MM.1S (cell line): ENCODE measurements around the gene TRMT61A.
A peak's percentile ranks its signal among the peaks of the same experiment; 100 is the strongest.

ENCODE experiments used
- DNase-seq: peaks from one replicate; pipeline ENCODE4 v3.0.0-alpha.2; 2015
- H2AFZ ChIP-seq: fragments of 300-600 bp; sonication (generic); 2 replicates; pipeline ENCODE4 v1.6.0; 2016; ENCODE audit warnings: antibody characterized with exemption, low read length
- H3F3A ChIP-seq: fragments of 300-600 bp; sonication (generic); 2 replicates; pipeline ENCODE4 v1.6.1; 2016; ENCODE audit warnings: mild to moderate bottlenecking, antibody characterized with exemption, low read length, moderate library complexity, mixed read lengths; ENCODE audit not compliant: insufficient read depth
- H3K27ac ChIP-seq: fragments of 300-600 bp; sonication (generic); 2 replicates; pipeline ENCODE4 v1.5.1; 2016; ENCODE audit warnings: mild to moderate bottlenecking, low read length
- H3K27me3 ChIP-seq: fragments of 300-600 bp; sonication (generic); replicated peaks from 2 replicates; pipeline ENCODE4 v1.6.0; 2016; ENCODE audit warnings: low read length; ENCODE audit not compliant: insufficient read depth
- H3K36me3 ChIP-seq: fragments of 300-600 bp; sonication (generic); replicated peaks from 2 replicates; pipeline ENCODE4 v1.6.1; 2016; ENCODE audit warnings: mild to moderate bottlenecking, low read length, mixed read lengths; ENCODE audit not compliant: insufficient read depth
- H3K4me1 ChIP-seq: fragments of 300-600 bp; sonication (generic); 2 replicates; pipeline ENCODE4 v1.6.1; 2016; ENCODE audit warnings: low read length, mixed read lengths
- H3K4me2 ChIP-seq: fragments of 300-600 bp; sonication (generic); 2 replicates; pipeline ENCODE4 v1.6.0; 2016; ENCODE audit warnings: low read depth, low read length
- H3K4me3 ChIP-seq: fragments of 300-600 bp; sonication (generic); 2 replicates; pipeline ENCODE4 v1.5.1; 2016; ENCODE audit warnings: low read length, mixed read lengths
- H3K79me2 ChIP-seq: fragments of 300-600 bp; sonication (generic); 2 replicates; pipeline ENCODE4 v1.6.1; 2016; ENCODE audit warnings: mixed run types, low read length, mixed read lengths
- H3K9ac ChIP-seq: fragments of 300-600 bp; sonication (generic); 2 replicates; pipeline ENCODE4 v1.6.1; 2016; ENCODE audit warnings: low read length, mixed read lengths
- H3K9me2 ChIP-seq: fragments of 300-600 bp; sonication (generic); replicated peaks from 2 replicates; pipeline ENCODE4 v1.6.1; 2016; ENCODE audit warnings: mild to moderate bottlenecking, low read length, mixed read lengths; ENCODE audit not compliant: insufficient read depth
- H3K9me3 ChIP-seq: fragments of 300-600 bp; sonication (generic); replicated peaks from 2 replicates; pipeline ENCODE4 v1.6.1; 2016; ENCODE audit warnings: mild to moderate bottlenecking, low read length, mixed read lengths; ENCODE audit not compliant: insufficient read depth
- H4K20me1 ChIP-seq: fragments of 300-600 bp; sonication (generic); 2 replicates; pipeline ENCODE4 v1.6.1; 2016; ENCODE audit warnings: mild to moderate bottlenecking, low read length, moderate library complexity, mixed read lengths; ENCODE audit not compliant: insufficient read depth
- EZH2 ChIP-seq: fragments of 300-600 bp; sonication (generic); optimal IDR thresholded peaks from 2 replicates; pipeline ENCODE3; 2017; ENCODE audit warnings: low read depth, mild to moderate bottlenecking, antibody characterized with exemption, low read length, mixed read lengths
- EZH2phosphoT487 ChIP-seq: fragments of 300-600 bp; sonication (generic); IDR thresholded peaks from 2 replicates; pipeline ENCODE4 v1.6.1; 2018; ENCODE audit warnings: antibody characterized with exemption, low read length
- TF ChIP-seq, protein P1 (sequence below): fragments of 300-600 bp; sonication (generic); IDR thresholded peaks from 2 replicates; pipeline ENCODE4 v1.5.1; 2016; ENCODE audit warnings: antibody characterized with exemption, low read length, mixed read lengths

The TRMT61A gene

GRCh38 chr14:103545219-103545914 is 16.4 kb downstream of the TRMT61A start:
- H3F3A ChIP-seq: no peaks in the 10 kb centered on the region
- no peaks in the 10 kb centered on the region for H3K79me2 ChIP-seq
- DNase-seq: no peak
- no peaks in the 10 kb centered on the region for H4K20me1 ChIP-seq
- H3K27me3 ChIP-seq: no peaks in the 10 kb centered on the region
- H3K4me2 ChIP-seq: no peak overlapping the region
- H3K9me2 ChIP-seq: no peaks in the 10 kb centered on the region
- H3K4me3 ChIP-seq: no peak overlapping the region
- H3K36me3 ChIP-seq: no peaks in the 10 kb centered on the region
- no peak overlapping the region for H3K27ac ChIP-seq
- H2AFZ ChIP-seq: no peak overlapping the region
- H3K9me3 ChIP-seq: no peaks in the 10 kb centered on the region
- H3K4me1 ChIP-seq: no peaks in the 10 kb centered on the region
- TF ChIP-seq EZH2 (no peak), EZH2phosphoT487 (no peak)
- TF ChIP-seq, protein P1, sequence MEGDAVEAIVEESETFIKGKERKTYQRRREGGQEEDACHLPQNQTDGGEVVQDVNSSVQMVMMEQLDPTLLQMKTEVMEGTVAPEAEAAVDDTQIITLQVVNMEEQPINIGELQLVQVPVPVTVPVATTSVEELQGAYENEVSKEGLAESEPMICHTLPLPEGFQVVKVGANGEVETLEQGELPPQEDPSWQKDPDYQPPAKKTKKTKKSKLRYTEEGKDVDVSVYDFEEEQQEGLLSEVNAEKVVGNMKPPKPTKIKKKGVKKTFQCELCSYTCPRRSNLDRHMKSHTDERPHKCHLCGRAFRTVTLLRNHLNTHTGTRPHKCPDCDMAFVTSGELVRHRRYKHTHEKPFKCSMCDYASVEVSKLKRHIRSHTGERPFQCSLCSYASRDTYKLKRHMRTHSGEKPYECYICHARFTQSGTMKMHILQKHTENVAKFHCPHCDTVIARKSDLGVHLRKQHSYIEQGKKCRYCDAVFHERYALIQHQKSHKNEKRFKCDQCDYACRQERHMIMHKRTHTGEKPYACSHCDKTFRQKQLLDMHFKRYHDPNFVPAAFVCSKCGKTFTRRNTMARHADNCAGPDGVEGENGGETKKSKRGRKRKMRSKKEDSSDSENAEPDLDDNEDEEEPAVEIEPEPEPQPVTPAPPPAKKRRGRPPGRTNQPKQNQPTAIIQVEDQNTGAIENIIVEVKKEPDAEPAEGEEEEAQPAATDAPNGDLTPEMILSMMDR: no peak
- no peak overlapping the region for H3K9ac ChIP-seq

- TF ChIP-seq, protein P1: no peak
- TF ChIP-seq EZH2: no peak
- TF ChIP-seq EZH2phosphoT487: no peak
- Histone ChIP-seq H3K27me3 (no peaks in the 10 kb centered on the region), H3K4me1 (no peaks in the 10 kb centered on the region), H3K4me2 (no peak overlapping the region), H4K20me1 (no peaks in the 10 kb centered on the region), H3K27ac (no peak overlapping the region), H3K9me3 (no peaks in the 10 kb centered on the region), H3K79me2 (no peaks in the 10 kb centered on the region), H3K36me3 (no peaks in the 10 kb centered on the region), H3K4me3 (no peak overlapping the region), H3K9me2 (no peaks in the 10 kb centered on the region), H3F3A (no peaks in the 10 kb centered on the region), H3K9ac (no peak overlapping the region), H2AFZ (no peak overlapping the region)
- DNase-seq: no peak
These were observed 17.1 kb downstream of the TRMT61A start for GRCh38 chr14:103545915-103546651.

- H3K9me2 ChIP-seq: no peaks in the 10 kb centered on the region
- H3K36me3 ChIP-seq: no peaks in the 10 kb centered on the region
- H3K9me3 ChIP-seq: no peaks in the 10 kb centered on the region
- H3K9ac ChIP-seq: no peak overlapping the region
- no peaks in the 10 kb centered on the region for H3K4me1 ChIP-seq
- H3K4me2 ChIP-seq: no peak overlapping the region
- no peaks in the 10 kb centered on the region for H4K20me1 ChIP-seq
- peak; percentile 40 for DNase-seq
- H3K4me3 ChIP-seq: no peak overlapping the region
- no peak overlapping the region for H2AFZ ChIP-seq
- no peak overlapping the region for H3K27ac ChIP-seq
- no peak for TF ChIP-seq EZH2phosphoT487
- TF ChIP-seq, protein P1: peak; percentile 61
- H3F3A ChIP-seq: no peaks in the 10 kb centered on the region
- no peaks in the 10 kb centered on the region for H3K79me2 ChIP-seq
- H3K27me3 ChIP-seq: no peaks in the 10 kb centered on the region
These were observed 17.9 kb downstream of the TRMT61A start for GRCh38 chr14:103546652-103547454.
